ENCODE measurements around the gene PRKCE.

PRKCE gene

DNA sequence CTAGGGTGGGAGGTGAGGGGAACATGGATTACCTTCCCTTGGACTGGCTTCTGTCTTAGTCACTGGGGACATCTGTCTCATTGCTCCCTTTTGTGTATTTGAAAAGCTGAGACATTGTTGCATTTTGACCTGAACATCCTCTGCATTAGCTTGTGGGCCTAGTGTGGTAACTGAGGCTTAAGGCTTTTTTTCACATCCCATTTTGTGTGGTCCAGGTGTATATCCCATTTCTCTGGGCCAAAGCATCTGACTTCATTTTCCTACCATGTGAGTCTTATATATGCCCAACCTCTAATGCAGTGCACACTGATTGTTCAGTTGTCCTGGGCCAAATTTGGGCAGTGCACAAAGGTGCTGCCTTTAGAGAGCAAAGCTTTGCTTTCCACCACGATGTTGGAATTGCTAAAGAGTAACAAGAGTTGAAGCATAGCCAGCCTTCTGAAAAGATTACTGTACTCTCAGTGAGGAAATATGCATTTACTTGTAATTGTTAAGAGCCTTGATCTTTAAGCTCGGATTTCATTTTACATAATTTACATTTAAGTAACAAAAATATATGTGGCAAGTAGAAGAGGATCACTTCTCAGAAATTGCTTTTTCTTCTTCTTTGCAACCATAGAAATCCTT, 13.3 kb downstream of the PRKCE start:
- FAIRE-seq (no peak), DNase-seq (ENCODE audit: insufficient read length, low spot score) (no peak)
- TF ChIP-seq, protein P1, sequence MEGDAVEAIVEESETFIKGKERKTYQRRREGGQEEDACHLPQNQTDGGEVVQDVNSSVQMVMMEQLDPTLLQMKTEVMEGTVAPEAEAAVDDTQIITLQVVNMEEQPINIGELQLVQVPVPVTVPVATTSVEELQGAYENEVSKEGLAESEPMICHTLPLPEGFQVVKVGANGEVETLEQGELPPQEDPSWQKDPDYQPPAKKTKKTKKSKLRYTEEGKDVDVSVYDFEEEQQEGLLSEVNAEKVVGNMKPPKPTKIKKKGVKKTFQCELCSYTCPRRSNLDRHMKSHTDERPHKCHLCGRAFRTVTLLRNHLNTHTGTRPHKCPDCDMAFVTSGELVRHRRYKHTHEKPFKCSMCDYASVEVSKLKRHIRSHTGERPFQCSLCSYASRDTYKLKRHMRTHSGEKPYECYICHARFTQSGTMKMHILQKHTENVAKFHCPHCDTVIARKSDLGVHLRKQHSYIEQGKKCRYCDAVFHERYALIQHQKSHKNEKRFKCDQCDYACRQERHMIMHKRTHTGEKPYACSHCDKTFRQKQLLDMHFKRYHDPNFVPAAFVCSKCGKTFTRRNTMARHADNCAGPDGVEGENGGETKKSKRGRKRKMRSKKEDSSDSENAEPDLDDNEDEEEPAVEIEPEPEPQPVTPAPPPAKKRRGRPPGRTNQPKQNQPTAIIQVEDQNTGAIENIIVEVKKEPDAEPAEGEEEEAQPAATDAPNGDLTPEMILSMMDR (IDR thresholded peaks at IDR 0.05; ENCODE audit: insufficient read depth, missing control alignments), result no peak

DNA sequence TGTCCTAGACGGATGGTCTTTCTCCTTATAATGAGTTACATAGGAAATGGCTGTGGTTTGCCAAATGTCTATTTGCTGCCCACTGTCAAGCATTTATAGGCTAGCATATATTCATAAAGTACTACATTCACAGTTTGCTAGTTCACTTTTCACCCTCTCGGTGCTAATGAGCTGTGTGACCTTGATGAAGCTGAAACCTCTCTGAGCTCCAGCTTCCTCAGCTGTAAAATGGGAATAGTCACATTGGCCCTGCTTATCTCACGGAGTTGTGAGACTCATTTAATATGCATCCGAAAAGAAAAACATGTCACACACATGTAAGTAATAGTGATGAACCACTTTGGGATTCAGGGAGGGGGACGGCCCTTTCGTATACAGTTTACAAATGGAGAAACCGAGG, 17.0 kb downstream of the PRKCE start:
- TF ChIP-seq, protein P1 (IDR thresholded peaks at IDR 0.05; ENCODE audit: insufficient read depth, missing control alignments), result no peak
- FAIRE-seq (no peak), DNase-seq (ENCODE audit: insufficient read length, low spot score) (no peak)

DNA sequence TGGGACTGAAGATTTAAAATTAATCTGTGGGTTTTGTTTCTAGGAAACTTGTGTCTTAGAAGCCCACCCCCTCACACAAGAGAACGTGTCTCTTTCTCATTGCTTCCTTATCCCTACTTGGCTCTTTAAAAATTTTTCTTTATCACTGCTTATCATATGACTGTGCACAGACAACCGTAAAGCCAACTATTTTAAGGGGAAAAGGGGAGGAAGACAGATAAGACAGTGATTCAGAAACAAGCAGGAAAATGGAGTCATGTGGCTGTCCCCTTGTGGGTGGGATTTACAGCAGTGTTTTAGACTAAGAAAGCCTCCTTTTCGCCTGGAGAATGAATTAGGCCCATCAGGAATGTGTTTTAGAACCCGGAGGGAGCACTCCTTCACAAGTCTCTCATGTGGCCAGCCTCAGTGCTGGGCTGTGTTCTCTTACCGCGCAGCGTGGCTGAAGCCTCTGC, 17.6 kb downstream of the PRKCE start:
- DNase-seq (ENCODE audit: insufficient read length, low spot score), result no peak
- TF ChIP-seq, protein P1 (IDR thresholded peaks at IDR 0.05; ENCODE audit: insufficient read depth, missing control alignments), result no peak
- no peak for FAIRE-seq

DNA sequence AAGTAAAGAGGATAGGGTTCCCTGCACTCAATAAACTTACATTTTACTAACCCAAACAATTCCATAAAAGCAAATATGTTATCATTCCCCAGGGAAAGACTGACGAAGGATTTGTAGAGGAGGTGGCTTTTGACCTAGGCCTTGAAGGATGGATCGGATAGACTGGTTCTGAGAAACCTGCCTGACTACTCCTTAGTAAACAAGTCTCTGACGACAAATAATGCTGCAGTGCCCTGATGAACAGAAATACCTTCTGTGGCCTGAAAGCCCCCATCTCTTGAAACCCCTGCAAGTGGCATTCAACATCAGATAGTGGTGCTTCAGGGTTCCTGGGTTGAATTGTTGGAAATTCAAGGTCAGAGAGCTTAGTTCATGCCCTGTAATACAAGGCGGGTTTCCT, 19.2 kb downstream of the PRKCE start:
- DNase-seq (ENCODE audit: insufficient read length, low spot score), result no peak
- TF ChIP-seq, protein P1 (IDR thresholded peaks at IDR 0.05; ENCODE audit: insufficient read depth, missing control alignments), result no peak
- FAIRE-seq, result no peak

DNA sequence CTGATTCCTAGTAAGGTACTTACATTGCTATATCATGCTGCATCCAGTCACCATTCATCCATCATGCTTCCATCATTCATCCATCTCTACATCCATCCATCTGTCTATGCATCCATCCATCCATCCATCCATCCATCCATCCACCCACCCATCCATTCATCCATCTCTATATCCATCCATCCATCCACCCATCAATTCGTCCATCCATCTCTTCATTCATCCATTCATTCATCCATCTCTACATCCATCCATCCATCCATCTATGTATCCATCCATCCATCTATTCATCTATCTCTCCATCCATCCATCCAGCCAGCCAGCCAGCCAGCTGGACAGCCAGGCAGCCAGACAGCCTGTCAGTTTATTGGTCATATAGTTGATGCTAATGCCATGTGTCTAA, 20.7 kb downstream of the PRKCE start:
- no peak for FAIRE-seq
- TF ChIP-seq, protein P1 (IDR thresholded peaks at IDR 0.05; ENCODE audit: insufficient read depth, missing control alignments), result no peak
- no peak for DNase-seq (ENCODE audit: insufficient read length, low spot score)

DNA sequence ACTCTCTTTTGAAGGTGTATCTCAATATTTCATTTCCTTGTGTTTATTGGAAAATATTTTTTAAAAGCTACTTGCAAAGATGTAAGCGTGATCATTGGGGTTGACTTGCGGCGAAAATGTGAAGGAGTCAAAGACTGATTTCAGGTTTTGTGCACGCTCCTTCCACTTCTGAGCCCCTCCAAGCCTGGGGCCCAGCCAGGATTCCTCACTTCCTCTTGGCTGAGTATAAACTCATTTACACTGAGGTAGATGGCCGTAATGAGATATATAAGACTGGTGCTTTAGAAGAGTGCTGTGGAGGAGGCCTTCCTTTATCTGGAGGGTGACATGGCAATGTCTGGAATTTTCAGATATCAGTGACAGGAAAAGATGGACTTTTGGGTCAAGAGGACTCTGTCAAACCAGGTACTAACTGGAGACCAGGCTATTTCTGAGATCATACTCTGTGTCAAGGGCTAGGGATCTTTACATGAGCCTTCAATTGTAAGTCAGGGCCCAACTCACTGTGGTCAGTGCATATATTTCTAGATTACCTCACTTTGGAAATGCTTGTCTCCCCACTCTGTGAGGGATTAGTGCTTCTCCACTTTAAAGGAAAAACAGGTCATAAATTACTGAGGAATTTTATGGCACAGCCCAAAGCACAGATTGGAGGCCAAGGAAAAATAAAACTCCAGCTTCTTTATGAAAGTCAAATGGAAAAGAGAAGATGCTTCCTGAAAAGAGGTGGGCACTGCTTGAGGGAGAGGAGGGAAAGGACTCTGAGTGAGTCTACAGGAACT, 22.8 kb downstream of the PRKCE start:
- TF ChIP-seq, protein P1 (IDR thresholded peaks at IDR 0.05; ENCODE audit: insufficient read depth, missing control alignments), result no peak
- FAIRE-seq (no peak), DNase-seq (ENCODE audit: insufficient read length, low spot score) (no peak)

DNA sequence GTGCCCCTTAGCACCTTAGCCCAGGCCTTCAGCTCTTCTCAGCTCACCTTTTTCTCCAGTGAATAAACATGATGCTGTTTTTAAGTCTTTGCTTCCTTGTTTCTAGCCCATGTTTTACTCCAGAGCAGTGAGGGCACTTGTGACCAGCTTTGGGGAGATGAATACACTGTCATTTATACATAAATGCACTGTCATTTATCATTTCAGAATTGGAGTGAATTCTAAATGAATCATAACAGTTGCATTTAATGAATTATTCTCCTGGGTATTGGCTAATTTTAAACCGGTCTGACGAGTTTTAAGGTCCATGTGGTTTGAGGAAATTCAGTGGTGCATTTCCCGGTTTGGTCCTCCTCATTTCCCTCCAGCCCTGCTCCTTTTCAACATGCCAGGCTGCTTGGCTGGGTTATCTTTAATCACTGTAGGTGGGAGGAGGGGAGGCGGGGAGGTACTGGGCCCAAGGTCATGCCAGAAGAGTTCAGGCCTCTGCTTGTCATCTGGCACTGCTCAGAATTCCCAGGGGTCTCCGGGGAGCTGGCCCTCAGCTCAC, 23.9 kb downstream of the PRKCE start:
- TF ChIP-seq, protein P1 (IDR thresholded peaks at IDR 0.05; ENCODE audit: insufficient read depth, missing control alignments), result no peak
- DNase-seq (ENCODE audit: insufficient read length, low spot score) (no peak), FAIRE-seq (no peak)

All from D721Med (cell line).